Right lobe of liver (tissue), 6 donors: ENCODE measurements around the gene SHISA6. TPM values are rescaled to one million over a fixed set of nuclear protein-coding genes. Genes with fewer than 3 reads are reported as not detected.

Experiments
- ATAC-seq, 4 donors: fragments of 200-7000 bp; cut with Tn5 transposase; one replicate each; pipeline ENCODE4 v1.9.1; 2020; ENCODE audit warnings: mild to moderate bottlenecking in 4 of 4, moderate library complexity in 4 of 4
- DNase-seq, 3 donors: peaks; one replicate each; pipeline ENCODE4 v3.0.0-alpha.2; 2020
- H3K27ac ChIP-seq, 3 donors: fragments of 200-600 bp; one replicate each; pipeline ENCODE4 v1.8.0; 2022
- H3K27me3 ChIP-seq, 2 donors: fragments of 200-600 bp; one replicate each; pipeline ENCODE4 v1.8.0; 2022
- H3K36me3 ChIP-seq, 4 donors: fragments of 200-600 bp; sonication (generic) in 1 of 4; one replicate each; pipeline versions ENCODE4 v1.5.1 to v1.8.0; 2017 to 2022; ENCODE audit warnings: control low read depth in 1 of 4
- H3K4me1 ChIP-seq, 4 donors: fragments of 200-600 bp; sonication (generic) in 1 of 4; one replicate each; pipeline versions ENCODE4 v1.5.1 to v1.8.0; 2017 to 2022; ENCODE audit warnings: control low read depth in 1 of 4
- H3K4me3 ChIP-seq, 3 donors: fragments of 200-600 bp; one replicate each; pipeline ENCODE4 v1.8.0; 2022
- H3K9me3 ChIP-seq, 4 donors: fragments of 200-600 bp; sonication (generic) in 1 of 4; one replicate each; pipeline versions ENCODE4 v1.5.1 to v1.8.0; 2017 to 2022; ENCODE audit warnings: control low read depth in 1 of 4
- CTCF ChIP-seq, 4 donors: fragments of 200-600 bp in 3 of 4; fragments of 450-650 bp in 1 of 4; IDR thresholded peaks; one replicate each; pipeline versions ENCODE4 v1.5.1 to v1.8.0; 2016 to 2022; ENCODE audit warnings: antibody characterized with exemption in 4 of 4, mild to moderate bottlenecking in 2 of 4
- POLR2A ChIP-seq: fragments of 450-650 bp; IDR thresholded peaks from one replicate; pipeline ENCODE4 v1.6.1; 2017; ENCODE audit warnings: antibody characterized with exemption, mild to moderate bottlenecking
- WGBS: methylation state at CpG from one replicate; pipeline ENCODE4 v1.1.6; 2018; ENCODE audit warnings: low coverage, low lambda C conversion rate; ENCODE audit not compliant: insufficient coverage; ENCODE audit errors: missing lambda C conversion rate; 5-methylcytosine and 5-hydroxymethylcytosine counted together
- intact Hi-C, 2 donors: fragments of 100-400 bp; cut with DNase I; formaldehyde crosslinking; loops; one replicate each; pipeline versions ENCODE4 v1.11.2 to v1.14.1; 2022
- total RNA-seq, 6 experiments: library from RNA; depleted of rRNA in 2 of 6; stranded (reverse); fragments of >200 nt in 2 of 6; fragmentation: NEBNext Ultra II Directional in 3 of 6; extraction: Animal tissue kit (Norgen Biotek cat#: 25700) in 3 of 6; gene quantifications; one replicate each; pipeline versions ENCODE4 v1.1.0 to v1.2.4, GENCODE V29; 2016 to 2023
- donor health status: DM: no; HTN: yes; CAD: no.
- donor health status: DM: no; HTN: no; CAD: no.
- donor health status: DM: no; HTN: no; CAD: no.
- donor health status: DM: no; HTN: yes; CAD: no.
- donor health status: DM: no; HTN: yes; CAD: no.

SHISA6 gene
- total RNA-seq, 6 experiments from 2014 or later, result not detected

GRCh38 chr17:11328770-11329169 lies 87.8 kb downstream of the SHISA6 start:
- WGBS, result 33% methylated on average over 2 of the region's 2 CpGs

GRCh38 chr17:11330006-11330405 lies 89.0 kb downstream of the SHISA6 start:
- ATAC-seq (no peak), DNase-seq (no peak)
- WGBS, result 57% methylated on average over 4 of the region's 4 CpGs
- no peak overlapping the region for H3K27ac ChIP-seq
- intact Hi-C loops, result no loop called here
- H3K4me3 ChIP-seq, result no peak overlapping the region
- no peaks in the 10 kb centered on the region for H3K9me3 ChIP-seq
- TF ChIP-seq CTCF (IDR thresholded peaks at IDR 0.05) (no peak), POLR2A (no peak)
- H3K27me3 ChIP-seq, result no peaks in the 10 kb centered on the region
- H3K4me1 ChIP-seq, result no peaks in the 10 kb centered on the region
- no peaks in the 10 kb centered on the region for H3K36me3 ChIP-seq

More at GRCh38 chr17:11328770-11329169, 87.8 kb downstream of the SHISA6 start:
- H3K27me3 ChIP-seq, result no peaks in the 10 kb centered on the region
- DNase-seq, result no peak
- TF ChIP-seq CTCF (IDR thresholded peaks at IDR 0.05) (no peak), POLR2A (no peak)
- ATAC-seq, result no peak
- no peaks in the 10 kb centered on the region for H3K36me3 ChIP-seq
- no peaks in the 10 kb centered on the region for H3K4me1 ChIP-seq
- H3K9me3 ChIP-seq, result no peaks in the 10 kb centered on the region
- no peak overlapping the region for H3K27ac ChIP-seq
- intact Hi-C loops, result no loop called here
- no peak overlapping the region for H3K4me3 ChIP-seq

GRCh38 chr17:11330826-11331225 lies 89.8 kb downstream of the SHISA6 start:
- 25% methylated on average over 7 of the region's 8 CpGs for WGBS
- no peaks in the 10 kb centered on the region for H3K36me3 ChIP-seq
- H3K27me3 ChIP-seq, result no peaks in the 10 kb centered on the region
- no peaks in the 10 kb centered on the region for H3K9me3 ChIP-seq
- TF ChIP-seq CTCF (IDR thresholded peaks at IDR 0.05), result no peak
- no peak for ATAC-seq
- H3K27ac ChIP-seq, result no peak overlapping the region
- H3K4me1 ChIP-seq, result no peaks in the 10 kb centered on the region
- H3K4me3 ChIP-seq, result no peak overlapping the region
- no peak for DNase-seq
- intact Hi-C loops, result no loop called here

GRCh38 chr17:11331547-11332513 lies 90.8 kb downstream of the SHISA6 start:
- 39% methylated on average over 14 of the region's 15 CpGs for WGBS
- DNase-seq, result no peak

GRCh38 chr17:11332706-11333105 lies 91.7 kb downstream of the SHISA6 start:
- no peak overlapping the region for H3K27ac ChIP-seq
- no peaks in the 10 kb centered on the region for H3K27me3 ChIP-seq
- H3K4me1 ChIP-seq, result no peaks in the 10 kb centered on the region
- intact Hi-C loops, result no loop called here
- DNase-seq, result no peak
- no peaks in the 10 kb centered on the region for H3K36me3 ChIP-seq
- no peak for TF ChIP-seq POLR2A
- ATAC-seq, result no peak
- H3K9me3 ChIP-seq, result no peaks in the 10 kb centered on the region
- H3K4me3 ChIP-seq, result no peak overlapping the region
- WGBS, result 68% methylated on average over 5 of the region's 7 CpGs

More at GRCh38 chr17:11331547-11332513, 90.8 kb downstream of the SHISA6 start:
- Histone ChIP-seq H3K4me3 (no peak overlapping the region), H3K36me3 (no peaks in the 10 kb centered on the region), H3K9me3 (no peaks in the 10 kb centered on the region), H3K4me1 (no peaks in the 10 kb centered on the region), H3K27ac (no peak overlapping the region), H3K27me3 (no peaks in the 10 kb centered on the region)
- intact Hi-C loops, result no loop called here
- no peak for TF ChIP-seq POLR2A
- ATAC-seq, result no peak
